ENCODE data around the gene ADGRG2. TPM values are rescaled to one million over a fixed set of nuclear protein-coding genes. Genes with fewer than 3 reads are reported as not detected.

Gene ADGRG2
- polyA plus RNA-seq, 3 donors, result not detected

- peaks cover 0 to 2% of the 10 kb centered on the region in 2 donors for H3K27me3 ChIP-seq (ENCODE audit: control insufficient read depth in 2 of 2, insufficient read depth in 2 of 2, low read length in 2 of 2)
- H3K4me1 ChIP-seq (ENCODE audit: control insufficient read depth in 1 of 2, insufficient read depth in 2 of 2, low read length in 2 of 2), result no peaks in the 10 kb centered on the region
- H3K4me2 ChIP-seq (replicated peaks; ENCODE audit: extremely low read depth, low read length, poor library complexity, severe bottlenecking), result no peak overlapping the region
- no peak for DNase-seq
- Mint-ChIP-seq H3K36me3 (no peaks in the 10 kb centered on the region), H3K9me3 (peaks cover 0 to 3% (median 0%) of the 10 kb centered on the region in 7 donors), H3K4me1 (no peaks in the 10 kb centered on the region), H3K27me3 (ENCODE audit: low read depth in 3 of 3) (peaks cover 3 to 18% (median 17%) of the 10 kb centered on the region in 3 donors), H3K4me3 (no peak overlapping the region), H3K27ac (no peak overlapping the region)
- no peaks in the 10 kb centered on the region for H3K9me3 ChIP-seq (replicated peaks in 1 of 2; ENCODE audit: control insufficient read depth in 1 of 2, insufficient read depth in 1 of 2, low read length in 2 of 2)
- no peak overlapping the region for H3K4me3 ChIP-seq (replicated peaks in 1 of 3; ENCODE audit: low read depth in 2 of 3, low read length in 3 of 3)
- no peaks in the 10 kb centered on the region for H3K36me3 ChIP-seq (replicated peaks in 1 of 2; ENCODE audit: control insufficient read depth in 1 of 2, insufficient read depth in 2 of 2, low read length in 2 of 2)
- no peak overlapping the region for H2AFZ ChIP-seq (ENCODE audit: insufficient read depth, low read depth, low read length, poor library complexity, severe bottlenecking)
- WGBS (ENCODE audit: insufficient coverage), result 90% methylated on average over 2 of the region's 5 CpGs
- H3K9ac ChIP-seq (ENCODE audit: insufficient read depth, low read length, poor library complexity, severe bottlenecking), result no peak overlapping the region
- no peaks in the 10 kb centered on the region for H4K20me1 ChIP-seq (ENCODE audit: insufficient read depth, low read length)
- H3K27ac ChIP-seq (ENCODE audit: low read depth in 1 of 2, low read length in 2 of 2), result no peak overlapping the region
- TF ChIP-seq CTCF (IDR thresholded peaks at IDR 0.05), result no peak
- intact Hi-C loops (cut with micrococcal nuclease), result no loop called here
- no peaks in the 10 kb centered on the region for H3K79me2 ChIP-seq (ENCODE audit: insufficient read depth, low read length)
These were observed 11.5 kb upstream of the ADGRG2 start for GRCh38 chrX:19133784-19134183.

- Mint-ChIP-seq H3K4me3 (no peak overlapping the region), H3K27ac (no peak overlapping the region), H3K9me3 (peaks cover 0 to 3% (median 0%) of the 10 kb centered on the region in 7 donors), H3K27me3 (ENCODE audit: low read depth in 3 of 3) (peaks cover 6 to 16% (median 14%) of the 10 kb centered on the region in 3 donors), H3K4me1 (no peaks in the 10 kb centered on the region), H3K36me3 (no peaks in the 10 kb centered on the region)
- Histone ChIP-seq H3K9me3 (replicated peaks in 1 of 2; ENCODE audit: control insufficient read depth in 1 of 2, insufficient read depth in 1 of 2, low read length in 2 of 2) (no peaks in the 10 kb centered on the region), H3K79me2 (ENCODE audit: insufficient read depth, low read length) (no peaks in the 10 kb centered on the region), H3K4me1 (ENCODE audit: control insufficient read depth in 1 of 2, insufficient read depth in 2 of 2, low read length in 2 of 2) (no peaks in the 10 kb centered on the region), H3K27me3 (ENCODE audit: control insufficient read depth in 2 of 2, insufficient read depth in 2 of 2, low read length in 2 of 2) (peaks cover 0 to 2% of the 10 kb centered on the region in 2 donors), H3K27ac (ENCODE audit: low read depth in 1 of 2, low read length in 2 of 2) (no peak overlapping the region), H2AFZ (ENCODE audit: insufficient read depth, low read depth, low read length, poor library complexity, severe bottlenecking) (no peak overlapping the region), H3K4me3 (replicated peaks in 1 of 3; ENCODE audit: low read depth in 2 of 3, low read length in 3 of 3) (no peak overlapping the region), H3K36me3 (replicated peaks in 1 of 2; ENCODE audit: control insufficient read depth in 1 of 2, insufficient read depth in 2 of 2, low read length in 2 of 2) (no peaks in the 10 kb centered on the region), H4K20me1 (ENCODE audit: insufficient read depth, low read length) (no peaks in the 10 kb centered on the region), H3K9ac (ENCODE audit: insufficient read depth, low read length, poor library complexity, severe bottlenecking) (no peak overlapping the region), H3K4me2 (replicated peaks; ENCODE audit: extremely low read depth, low read length, poor library complexity, severe bottlenecking) (no peak overlapping the region)
- DNase-seq, result no peak
- TF ChIP-seq CTCF (IDR thresholded peaks at IDR 0.05), result no peak
- intact Hi-C loops (cut with micrococcal nuclease), result no loop called here
- WGBS (ENCODE audit: insufficient coverage), result no CpG with 5 or more reads among the region's 2 CpGs
These were observed 11.0 kb upstream of the ADGRG2 start for GRCh38 chrX:19133231-19133630.

Data from CD14-positive monocyte (primary cell).